Measurements from ENCODE around the gene PCSK9.

PCSK9 gene

DNA sequence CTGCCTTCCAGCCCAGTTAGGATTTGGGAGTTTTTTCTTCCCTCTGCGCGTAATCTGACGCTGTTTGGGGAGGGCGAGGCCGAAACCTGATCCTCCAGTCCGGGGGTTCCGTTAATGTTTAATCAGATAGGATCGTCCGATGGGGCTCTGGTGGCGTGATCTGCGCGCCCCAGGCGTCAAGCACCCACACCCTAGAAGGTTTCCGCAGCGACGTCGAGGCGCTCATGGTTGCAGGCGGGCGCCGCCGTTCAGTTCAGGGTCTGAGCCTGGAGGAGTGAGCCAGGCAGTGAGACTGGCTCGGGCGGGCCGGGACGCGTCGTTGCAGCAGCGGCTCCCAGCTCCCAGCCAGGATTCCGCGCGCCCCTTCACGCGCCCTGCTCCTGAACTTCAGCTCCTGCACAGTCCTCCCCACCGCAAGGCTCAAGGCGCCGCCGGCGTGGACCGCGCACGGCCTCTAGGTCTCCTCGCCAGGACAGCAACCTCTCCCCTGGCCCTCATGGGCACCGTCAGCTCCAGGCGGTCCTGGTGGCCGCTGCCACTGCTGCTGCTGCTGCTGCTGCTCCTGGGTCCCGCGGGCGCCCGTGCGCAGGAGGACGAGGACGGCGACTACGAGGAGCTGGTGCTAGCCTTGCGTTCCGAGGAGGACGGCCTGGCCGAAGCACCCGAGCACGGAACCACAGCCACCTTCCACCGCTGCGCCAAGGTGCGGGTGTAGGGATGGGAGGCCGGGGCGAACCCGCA is at the start of gene PCSK9:
PCSK9 (plus strand) TSS at position 207 of the 741 bp plus-strand sequence; CDS start at position 497, 290 bp downstream.
- DNase-seq (ENCODE audit: extremely low read depth, low read depth) = no peak
- TF ChIP-seq, protein P1, sequence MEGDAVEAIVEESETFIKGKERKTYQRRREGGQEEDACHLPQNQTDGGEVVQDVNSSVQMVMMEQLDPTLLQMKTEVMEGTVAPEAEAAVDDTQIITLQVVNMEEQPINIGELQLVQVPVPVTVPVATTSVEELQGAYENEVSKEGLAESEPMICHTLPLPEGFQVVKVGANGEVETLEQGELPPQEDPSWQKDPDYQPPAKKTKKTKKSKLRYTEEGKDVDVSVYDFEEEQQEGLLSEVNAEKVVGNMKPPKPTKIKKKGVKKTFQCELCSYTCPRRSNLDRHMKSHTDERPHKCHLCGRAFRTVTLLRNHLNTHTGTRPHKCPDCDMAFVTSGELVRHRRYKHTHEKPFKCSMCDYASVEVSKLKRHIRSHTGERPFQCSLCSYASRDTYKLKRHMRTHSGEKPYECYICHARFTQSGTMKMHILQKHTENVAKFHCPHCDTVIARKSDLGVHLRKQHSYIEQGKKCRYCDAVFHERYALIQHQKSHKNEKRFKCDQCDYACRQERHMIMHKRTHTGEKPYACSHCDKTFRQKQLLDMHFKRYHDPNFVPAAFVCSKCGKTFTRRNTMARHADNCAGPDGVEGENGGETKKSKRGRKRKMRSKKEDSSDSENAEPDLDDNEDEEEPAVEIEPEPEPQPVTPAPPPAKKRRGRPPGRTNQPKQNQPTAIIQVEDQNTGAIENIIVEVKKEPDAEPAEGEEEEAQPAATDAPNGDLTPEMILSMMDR (IDR thresholded peaks at IDR 0.05; ENCODE audit: low read depth, low read length) = no peak

DNA sequence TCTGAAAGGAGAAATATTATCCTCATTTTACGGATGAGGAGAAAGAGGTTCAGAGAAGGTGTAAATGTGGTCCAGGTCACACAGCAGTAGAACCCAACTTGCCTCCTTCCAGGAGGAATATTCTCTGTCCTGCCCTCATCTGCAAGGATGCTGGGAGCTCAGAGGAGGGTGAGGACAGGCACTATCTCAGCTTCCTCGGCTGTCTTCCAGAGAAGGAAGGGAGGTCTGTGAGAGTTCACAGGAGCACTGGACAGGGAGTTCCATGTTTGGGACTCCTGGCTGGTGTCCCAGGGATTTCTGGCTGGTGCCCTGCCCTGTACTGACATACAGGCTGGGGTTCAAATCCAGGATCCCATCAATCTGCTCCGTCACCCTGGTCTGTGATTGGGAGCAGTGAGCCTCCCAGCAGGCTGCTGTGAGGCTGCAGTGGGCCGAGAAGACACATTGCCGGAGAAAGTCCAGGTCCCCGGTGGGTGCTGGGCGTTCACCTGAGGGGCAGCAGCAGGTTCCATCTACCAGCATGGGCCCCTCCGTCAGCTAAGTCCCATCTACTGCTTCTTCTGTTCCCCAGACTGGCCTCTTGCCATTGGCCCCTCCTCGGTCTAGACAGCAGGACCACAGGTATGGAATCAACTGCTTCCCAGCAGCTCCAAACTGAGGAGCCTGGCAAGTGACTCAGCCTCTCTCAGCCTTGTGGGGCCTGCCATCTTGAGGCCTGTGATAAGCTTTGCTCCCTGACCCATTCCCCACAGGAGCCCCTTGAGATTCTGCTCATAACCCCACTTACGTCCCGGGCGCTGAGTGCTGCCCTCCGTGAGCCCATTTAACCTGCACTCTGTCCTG is 49.2 kb upstream of the PCSK9 start:
- TF ChIP-seq, protein P1 (IDR thresholded peaks at IDR 0.05; ENCODE audit: low read depth, low read length) = no peak
- DNase-seq (ENCODE audit: extremely low read depth, low read depth) = no peak

GRCh38 chr1:54990916-54991315 is 48.4 kb upstream of the PCSK9 start:
- TF ChIP-seq, protein P1 (IDR thresholded peaks at IDR 0.05; ENCODE audit: low read depth, low read length) = no peak

GRCh38 chr1:54991939-54992338 is 47.4 kb upstream of the PCSK9 start:
- TF ChIP-seq, protein P1 (IDR thresholded peaks at IDR 0.05; ENCODE audit: low read depth, low read length) = no peak
- no peak for DNase-seq (ENCODE audit: extremely low read depth, low read depth)

More at GRCh38 chr1:54990916-54991315, 48.4 kb upstream of the PCSK9 start:
- DNase-seq (ENCODE audit: extremely low read depth, low read depth) = no peak

DNA sequence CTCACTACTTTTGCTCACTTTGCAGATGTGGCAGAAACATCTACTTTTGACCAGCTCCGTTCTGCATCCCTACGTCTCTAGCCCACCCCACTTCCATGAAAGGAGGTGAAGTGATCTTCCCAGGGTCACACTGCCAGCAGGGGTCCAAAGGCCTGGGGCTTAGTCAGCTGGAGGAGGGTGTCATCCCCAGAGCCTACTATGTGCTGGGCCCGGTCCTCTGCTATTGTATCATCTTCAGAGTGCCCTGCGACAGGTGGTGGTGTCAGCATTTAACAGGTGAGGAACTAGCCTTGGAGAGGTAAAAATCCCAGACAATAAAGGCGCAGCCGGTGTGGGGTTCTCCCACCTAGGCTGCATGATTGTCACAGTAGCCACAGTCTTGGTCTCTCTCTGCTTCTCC is 46.2 kb upstream of the PCSK9 start:
- TF ChIP-seq, protein P1 (IDR thresholded peaks at IDR 0.05; ENCODE audit: low read depth, low read length) = no peak
- no peak for DNase-seq (ENCODE audit: extremely low read depth, low read depth)

GRCh38 chr1:54994355-54994990 is 44.9 kb upstream of the PCSK9 start:
- TF ChIP-seq, protein P1 (IDR thresholded peaks at IDR 0.05; ENCODE audit: low read depth, low read length) = no peak
- no peak for DNase-seq (ENCODE audit: extremely low read depth, low read depth)
